Skeletal muscle tissue (tissue), 4 donors: ENCODE data around the gene ECHDC3. TPM values are rescaled to one million over a fixed set of nuclear protein-coding genes. Genes with fewer than 3 reads are reported as not detected.

Experiments used
- H3K27ac ChIP-seq: one replicate; pipeline ENCODE4 v1.7.0; 2013; ENCODE audit warnings: mild to moderate bottlenecking, low read depth, low read length, inconsistent platforms
- H3K27me3 ChIP-seq, 3 donors: one replicate each; pipeline ENCODE4 v1.7.0; 2013; ENCODE audit warnings: low read length in 3 of 3; ENCODE audit not compliant: control insufficient read depth in 3 of 3, insufficient read depth in 3 of 3
- H3K36me3 ChIP-seq, 3 donors: one replicate each; pipeline ENCODE4 v1.7.0; 2013; ENCODE audit warnings: low read length in 3 of 3; ENCODE audit not compliant: control insufficient read depth in 3 of 3, insufficient read depth in 3 of 3
- H3K4me1 ChIP-seq, 3 donors: one replicate each; pipeline ENCODE4 v1.7.0; 2013; ENCODE audit warnings: low read length in 3 of 3, mild to moderate bottlenecking in 3 of 3; ENCODE audit not compliant: control insufficient read depth in 3 of 3, insufficient read depth in 3 of 3
- H3K4me3 ChIP-seq, 3 donors: one replicate each; pipeline ENCODE4 v1.7.0; 2013; ENCODE audit warnings: low read length in 3 of 3
- H3K9ac ChIP-seq, 3 donors: one replicate each; pipeline ENCODE4 v1.7.0; 2013; ENCODE audit warnings: low read length in 3 of 3, mild to moderate bottlenecking in 3 of 3, moderate library complexity in 2 of 3, low read depth in 1 of 3
- H3K9me3 ChIP-seq, 3 donors: one replicate each; pipeline ENCODE4 v1.7.0; 2013; ENCODE audit warnings: low read length in 3 of 3; ENCODE audit not compliant: control insufficient read depth in 3 of 3
- total RNA-seq: library from RNA; depleted of rRNA; stranded (reverse); fragments of >200 nt; gene quantifications from one replicate; pipeline ENCODE4 v1.2.3, GENCODE V29; 2014
- donor health status: Osteomylitis.

Gene ECHDC3
- total RNA-seq, 1 donor from 2014 or later = 20.9 TPM

- peaks cover 14 to 41% (median 18%) of the 10 kb centered on the region in 3 donors for H3K4me1 ChIP-seq
- no peaks in the 10 kb centered on the region for H3K27me3 ChIP-seq
- no peak overlapping the region for H3K4me3 ChIP-seq
- no peaks in the 10 kb centered on the region for H3K9me3 ChIP-seq
- H3K9ac ChIP-seq = no peak overlapping the region
- peaks cover 2 to 7% (median 4%) of the 10 kb centered on the region in 3 donors for H3K36me3 ChIP-seq
- no peak overlapping the region for H3K27ac ChIP-seq
These were observed 2.9 kb downstream of the ECHDC3 start for GRCh38 chr10:11745045-11745444.

- no peaks in the 10 kb centered on the region for H3K9me3 ChIP-seq
- no peak overlapping the region for H3K9ac ChIP-seq
- no peak overlapping the region for H3K27ac ChIP-seq
- H3K4me3 ChIP-seq = no peak overlapping the region
- H3K36me3 ChIP-seq = peaks cover 4 to 14% (median 13%) of the 10 kb centered on the region in 3 donors
- H3K4me1 ChIP-seq = peaks cover 14 to 35% (median 15%) of the 10 kb centered on the region in 3 donors
- no peaks in the 10 kb centered on the region for H3K27me3 ChIP-seq
These were observed 4.8 kb downstream of the ECHDC3 start for GRCh38 chr10:11746883-11747539.

DNA sequence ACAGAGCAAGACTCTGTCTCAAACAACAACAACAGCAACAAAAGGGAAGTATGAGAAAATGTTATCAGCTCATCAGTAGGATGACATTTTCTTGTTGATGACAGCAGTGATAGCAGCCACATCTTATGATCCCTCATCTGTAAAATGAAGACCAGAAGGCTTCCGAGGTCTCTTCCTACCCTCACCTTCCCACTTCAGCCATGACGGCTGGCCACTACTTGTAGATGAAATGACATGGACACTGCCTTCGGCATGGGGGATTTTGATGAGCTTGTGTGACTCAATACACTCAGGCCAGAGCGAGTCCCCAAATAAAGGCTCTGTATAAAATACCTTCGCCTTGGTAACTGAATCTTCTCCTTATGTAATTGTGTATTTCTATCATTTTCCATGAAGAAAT lies 6.7 kb downstream of the ECHDC3 start:
- Histone ChIP-seq H3K27ac (no peak overlapping the region), H3K36me3 (peaks cover 4 to 21% (median 17%) of the 10 kb centered on the region in 3 donors), H3K9me3 (no peaks in the 10 kb centered on the region), H3K4me3 (no peak overlapping the region), H3K4me1 (peaks cover 5 to 23% (median 8%) of the 10 kb centered on the region in 3 donors), H3K27me3 (no peaks in the 10 kb centered on the region), H3K9ac (no peak overlapping the region)

DNA sequence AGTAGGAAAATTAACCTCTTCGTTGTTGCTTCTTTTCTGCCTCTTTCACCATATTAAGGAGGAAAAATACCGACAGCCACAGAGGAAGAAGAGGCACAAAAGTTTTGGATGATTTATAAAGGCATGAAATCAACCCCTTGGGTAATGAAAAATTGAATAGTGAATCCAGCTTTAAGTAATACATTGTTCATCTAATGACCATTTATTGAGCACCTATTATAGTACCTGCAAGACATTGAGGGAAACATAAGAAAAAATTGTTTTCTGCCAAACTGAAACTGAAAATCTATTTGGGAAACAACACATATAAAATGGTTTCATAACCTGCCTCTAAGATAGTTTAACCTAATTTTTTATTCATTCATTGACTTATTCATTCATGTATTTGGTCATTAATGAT lies 8.2 kb downstream of the ECHDC3 start:
- no peaks in the 10 kb centered on the region for H3K9me3 ChIP-seq
- H3K4me1 ChIP-seq = peaks cover 3 to 13% (median 4%) of the 10 kb centered on the region in 3 donors
- no peak overlapping the region for H3K27ac ChIP-seq
- H3K4me3 ChIP-seq = no peak overlapping the region
- H3K9ac ChIP-seq = no peak overlapping the region
- H3K27me3 ChIP-seq = no peaks in the 10 kb centered on the region
- peaks cover 10 to 24% (median 17%) of the 10 kb centered on the region in 3 donors for H3K36me3 ChIP-seq

DNA sequence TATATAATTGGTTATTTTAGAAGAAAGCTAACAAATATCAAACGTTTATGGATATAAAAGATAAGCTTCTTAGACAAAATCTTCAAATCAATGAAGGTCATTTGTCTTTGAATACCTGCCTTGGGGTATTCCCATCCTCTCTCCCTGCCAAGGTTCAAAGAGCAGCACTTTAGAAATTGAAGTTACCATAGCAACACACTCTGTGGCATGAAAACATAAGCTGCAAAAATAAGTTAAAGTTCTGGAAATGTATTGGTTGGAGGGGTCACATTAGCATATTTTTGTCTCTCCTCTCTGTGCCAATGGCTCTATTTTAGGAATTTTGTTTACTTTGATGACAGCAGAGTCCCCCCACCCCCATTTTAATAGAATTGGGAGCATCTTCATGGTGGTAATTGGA lies 12.0 kb downstream of the ECHDC3 start:
- Histone ChIP-seq H3K9me3 (no peaks in the 10 kb centered on the region), H3K4me3 (no peak overlapping the region), H3K36me3 (peaks cover 12 to 24% (median 14%) of the 10 kb centered on the region in 3 donors)

GRCh38 chr10:11754620-11755019 lies 12.4 kb downstream of the ECHDC3 start:
- Histone ChIP-seq H3K9ac (no peak overlapping the region), H3K27me3 (no peaks in the 10 kb centered on the region), H3K27ac (no peak overlapping the region), H3K4me3 (no peak overlapping the region), H3K4me1 (peaks cover 18 to 23% (median 21%) of the 10 kb centered on the region in 3 donors), H3K9me3 (no peaks in the 10 kb centered on the region), H3K36me3 (peaks cover 12 to 26% (median 14%) of the 10 kb centered on the region in 3 donors)

More for the DNA sequence above, 12.0 kb downstream of the ECHDC3 start:
- H3K27me3 ChIP-seq = no peaks in the 10 kb centered on the region
- H3K27ac ChIP-seq = no peak overlapping the region
- peaks cover 18 to 23% (median 21%) of the 10 kb centered on the region in 3 donors for H3K4me1 ChIP-seq
- H3K9ac ChIP-seq = no peak overlapping the region

- peaks cover 12 to 22% (median 15%) of the 10 kb centered on the region in 3 donors for H3K36me3 ChIP-seq
- no peaks in the 10 kb centered on the region for H3K27me3 ChIP-seq
- no peak overlapping the region for H3K4me3 ChIP-seq
- H3K4me1 ChIP-seq = peaks cover 18 to 23% (median 21%) of the 10 kb centered on the region in 3 donors
- no peak overlapping the region for H3K27ac ChIP-seq
- no peaks in the 10 kb centered on the region for H3K9me3 ChIP-seq
- no peak overlapping the region for H3K9ac ChIP-seq
These were observed 13.5 kb downstream of the ECHDC3 start for GRCh38 chr10:11755512-11756263.

DNA sequence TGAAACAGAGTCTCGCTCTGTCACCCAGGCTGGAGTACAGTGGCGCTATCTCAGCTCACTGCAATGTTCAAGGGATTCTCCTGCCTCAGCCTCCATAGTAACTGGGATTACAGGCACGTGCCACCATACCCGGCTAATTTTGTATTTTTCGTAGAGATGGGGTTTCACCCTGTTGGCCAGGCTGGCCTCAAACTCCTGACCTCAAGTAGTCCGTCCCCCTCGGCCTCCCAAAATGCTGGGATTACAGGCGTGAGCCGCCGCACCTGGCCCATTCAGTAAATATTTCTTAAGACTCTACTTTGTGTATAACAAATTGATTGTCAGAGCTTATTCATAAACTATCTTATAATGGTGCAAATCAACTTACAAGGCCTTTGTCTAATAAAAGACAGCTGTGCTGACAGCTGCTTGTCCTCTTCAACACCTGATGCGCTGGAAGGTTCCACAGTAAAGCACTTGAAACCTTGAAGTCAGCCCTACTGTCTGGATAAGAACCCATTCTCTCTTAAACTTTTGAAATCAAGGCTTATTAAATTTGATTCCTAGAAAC lies 14.7 kb downstream of the ECHDC3 start:
- Histone ChIP-seq H3K27me3 (no peaks in the 10 kb centered on the region), H3K4me3 (no peak overlapping the region), H3K27ac (peak overlapping the region; percentile 17), H3K9me3 (no peaks in the 10 kb centered on the region), H3K9ac (peak overlapping the region in 1 of 3 donors; percentile 28), H3K36me3 (peaks cover 15 to 25% (median 19%) of the 10 kb centered on the region in 3 donors), H3K4me1 (peaks cover 18 to 23% (median 21%) of the 10 kb centered on the region in 3 donors)

DNA sequence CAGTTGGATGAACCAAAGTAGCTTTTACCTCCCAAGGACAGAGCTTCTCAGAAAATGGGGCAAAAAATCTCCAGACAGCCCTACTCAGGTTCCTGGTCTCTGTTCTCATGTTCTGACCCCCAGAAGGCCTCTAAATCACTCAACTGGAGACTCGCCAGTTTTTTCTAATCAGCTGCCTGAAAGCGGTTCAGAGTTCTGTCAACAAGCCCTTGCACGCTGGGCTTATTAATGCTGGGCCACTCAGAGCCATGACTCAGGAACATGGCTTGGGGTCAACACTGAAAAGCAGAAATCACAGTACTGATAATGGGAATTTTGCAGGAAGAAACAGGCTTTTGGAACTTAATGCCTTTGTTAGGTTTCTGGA lies 15.3 kb downstream of the ECHDC3 start:
- Histone ChIP-seq H3K27me3 (no peaks in the 10 kb centered on the region), H3K36me3 (peaks cover 18 to 23% (median 22%) of the 10 kb centered on the region in 3 donors), H3K9me3 (no peaks in the 10 kb centered on the region), H3K4me3 (no peak overlapping the region), H3K9ac (peak overlapping the region; percentile 1 to 58 (median 28)), H3K4me1 (peaks cover 18 to 23% (median 21%) of the 10 kb centered on the region in 3 donors), H3K27ac (peak overlapping the region; percentile 17)
